NCI-H1092 (cell line): ENCODE results near the gene SPATA13.

Experiments
- DNase-seq: peaks from one replicate; lab custom pipeline; 2025; lab: John Stamatoyannopoulos, UW

The SPATA13 gene

DNA sequence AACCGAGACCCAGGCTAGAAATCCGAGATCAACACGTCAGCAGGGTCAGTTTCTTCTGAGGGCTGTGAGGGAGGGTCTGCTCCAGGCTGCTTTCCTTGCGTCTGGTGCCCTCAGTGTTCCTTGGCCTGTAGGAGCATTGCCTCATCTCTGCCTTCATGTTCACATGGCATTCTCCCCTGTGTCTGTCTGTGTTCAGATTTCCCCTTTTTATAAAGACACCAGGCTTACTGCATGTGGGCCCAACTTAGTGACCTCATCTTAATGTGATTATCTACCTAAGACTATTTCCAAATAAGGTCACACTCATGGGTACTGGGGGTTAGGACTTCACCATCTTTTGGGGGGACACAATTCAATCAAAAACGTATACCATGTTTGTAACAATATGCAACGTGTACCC, 91.6 kb downstream of the SPATA13 start:
- no peak for DNase-seq

DNA sequence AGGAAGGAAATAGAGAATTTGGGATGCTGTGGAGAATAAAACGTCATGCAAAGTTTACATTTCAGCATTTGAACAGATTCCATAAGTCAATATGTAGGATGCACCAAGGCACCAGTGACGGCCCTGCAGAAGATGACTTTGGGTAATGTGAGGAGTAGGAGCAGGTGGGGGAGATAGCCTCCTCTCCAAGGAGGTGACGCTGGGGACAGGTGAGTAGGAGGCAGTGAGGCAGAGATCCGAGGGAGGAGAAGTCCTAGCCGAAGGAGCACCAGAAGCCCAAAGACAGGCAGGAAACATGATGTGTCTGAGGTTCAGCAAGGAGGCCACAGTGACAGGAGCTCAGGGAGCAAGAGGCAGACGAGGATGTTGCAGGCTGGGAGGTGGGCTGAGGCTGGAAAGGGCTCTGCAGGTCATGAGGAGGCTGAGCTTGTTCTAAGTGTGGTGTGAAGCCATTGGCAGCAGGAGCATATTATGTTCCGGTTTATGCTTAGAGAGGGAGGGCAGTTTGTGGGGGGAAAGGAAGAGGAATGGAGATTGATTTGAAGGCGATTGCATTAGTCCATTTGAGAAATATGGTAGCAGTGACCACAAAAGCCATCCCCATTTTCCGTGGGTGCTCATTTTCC, 93.1 kb downstream of the SPATA13 start:
- no peak for DNase-seq

DNA sequence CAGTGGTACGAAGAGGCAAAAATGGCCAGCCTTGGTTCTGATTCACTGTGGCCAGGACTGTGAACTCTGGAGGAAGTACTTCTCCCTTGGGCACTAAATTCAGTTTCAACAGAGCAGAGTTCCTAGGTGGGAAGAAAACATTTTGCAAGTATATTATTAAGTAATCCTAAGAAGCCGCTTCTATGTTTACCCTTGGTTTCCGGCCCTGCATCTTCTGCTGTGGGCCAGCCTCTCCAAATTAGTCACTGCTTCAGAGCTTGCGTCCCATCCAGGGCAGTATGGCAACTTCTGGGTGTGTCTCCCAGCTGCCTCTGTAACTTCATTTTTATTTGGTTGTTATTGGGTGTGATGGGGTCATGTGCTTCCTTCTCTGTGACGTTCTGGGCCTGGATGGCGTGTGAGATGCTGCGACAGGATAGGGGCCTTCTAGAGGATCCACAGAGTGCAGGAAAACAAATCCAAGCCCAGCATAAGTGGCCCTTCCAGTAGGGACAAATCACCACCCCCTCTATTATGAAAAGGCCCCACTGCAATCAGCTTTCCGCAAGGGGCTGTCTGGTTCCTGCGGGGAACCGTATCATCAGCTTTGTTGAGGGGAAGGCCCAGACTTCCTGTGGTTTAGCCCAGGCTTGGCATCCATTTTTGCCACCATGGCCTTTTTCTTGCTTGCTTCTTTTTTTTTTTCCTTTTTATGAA, 93.8 kb downstream of the SPATA13 start:
- no peak for DNase-seq

DNA sequence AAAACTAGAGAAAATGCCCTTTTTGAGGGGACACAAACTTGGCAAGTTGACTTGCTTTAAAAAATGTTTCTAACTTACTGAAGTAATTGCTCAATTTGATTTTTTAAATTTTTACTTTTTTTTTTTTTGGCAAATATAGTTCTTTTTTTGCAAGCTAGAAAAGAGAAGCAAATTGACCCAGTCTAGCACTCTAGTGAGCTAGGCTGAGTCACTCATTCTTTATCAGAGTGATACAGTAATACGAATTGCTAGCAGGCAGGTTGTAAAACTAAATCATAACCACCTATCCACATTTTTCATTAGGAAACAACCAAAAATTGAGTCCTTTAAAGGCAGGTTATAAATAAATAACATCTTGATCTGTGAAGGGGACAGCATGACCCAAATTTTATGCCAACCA, 97.0 kb downstream of the SPATA13 start:
- DNase-seq: no peak

DNA sequence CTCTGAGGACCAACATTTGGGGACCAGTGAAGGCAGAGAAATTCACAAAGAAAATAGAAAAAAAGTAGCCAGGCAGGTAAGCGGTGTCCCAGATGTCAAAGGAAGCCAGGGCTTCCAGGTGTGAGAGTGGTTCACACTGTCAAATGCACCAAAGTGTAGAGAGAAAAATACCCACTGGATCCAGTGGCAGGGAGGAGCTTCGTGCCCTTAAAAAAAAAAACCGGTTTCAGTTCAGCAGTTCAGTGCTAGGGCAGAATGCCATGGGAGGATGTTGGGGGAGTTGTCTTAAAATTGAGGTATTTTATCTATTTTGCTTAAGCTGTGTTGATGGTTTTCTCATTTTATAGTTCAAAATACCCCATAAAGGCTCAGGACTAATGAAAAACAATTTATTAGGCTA, 101.0 kb downstream of the SPATA13 start:
- no peak for DNase-seq

DNA sequence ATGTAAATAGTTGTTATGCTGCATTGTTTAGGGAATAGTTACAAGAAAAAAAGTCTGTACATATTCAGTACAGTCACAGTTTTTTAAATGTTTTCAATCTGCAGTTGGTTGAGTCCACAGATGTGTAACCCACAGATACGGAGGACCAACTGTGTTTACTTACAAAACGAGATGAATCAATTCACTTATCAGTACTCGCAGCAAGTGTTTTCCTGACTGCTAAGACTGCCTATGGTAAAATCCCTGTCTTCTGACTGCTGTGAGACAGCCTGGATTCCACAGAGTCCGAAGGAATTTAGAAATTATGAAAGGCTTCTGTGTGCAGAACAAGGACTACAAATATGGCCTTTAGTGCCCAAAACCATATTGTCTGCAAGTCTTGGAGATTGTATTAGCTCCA, 103.1 kb downstream of the SPATA13 start:
- DNase-seq: no peak

DNA sequence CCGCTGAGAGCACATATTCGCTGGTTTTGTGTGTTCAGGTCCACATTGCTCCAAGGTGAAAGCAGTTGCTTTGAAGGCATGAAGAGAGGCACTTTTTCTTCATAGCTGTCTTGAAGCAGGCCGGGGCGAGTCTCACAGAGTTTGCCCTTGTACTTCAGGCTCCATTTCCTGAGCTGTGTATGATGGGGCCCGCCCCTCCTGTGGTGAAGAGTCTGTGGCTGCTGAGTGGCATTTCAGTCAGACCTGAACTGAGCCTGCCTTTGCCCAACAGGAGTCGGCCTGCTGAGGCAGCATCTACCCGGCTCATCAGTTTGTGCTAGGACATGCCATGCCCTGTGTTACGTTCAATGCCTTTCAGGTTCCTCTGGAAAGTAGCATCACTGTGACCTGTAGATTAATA, 104.5 kb downstream of the SPATA13 start:
- DNase-seq: no peak

DNA sequence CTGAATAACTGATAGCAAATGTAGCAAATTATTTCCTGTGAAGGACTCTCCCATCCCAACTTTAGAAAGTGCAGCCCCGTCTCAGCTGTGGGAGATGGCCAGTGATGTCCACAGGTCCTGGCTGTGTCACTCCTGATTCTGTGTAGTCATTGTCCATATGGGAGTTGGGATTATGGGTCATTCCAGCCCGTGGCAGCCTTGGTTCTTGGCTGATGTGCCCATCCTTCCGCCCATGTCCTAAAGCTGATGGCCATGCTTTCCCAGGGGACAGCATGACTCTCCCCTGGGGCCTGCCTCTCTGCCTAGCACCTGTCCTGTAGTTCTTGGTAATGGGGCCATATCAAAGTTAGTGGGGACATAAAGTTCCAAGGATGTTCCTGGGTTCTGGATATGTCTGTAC, 104.9 kb downstream of the SPATA13 start:
- DNase-seq: no peak

DNA sequence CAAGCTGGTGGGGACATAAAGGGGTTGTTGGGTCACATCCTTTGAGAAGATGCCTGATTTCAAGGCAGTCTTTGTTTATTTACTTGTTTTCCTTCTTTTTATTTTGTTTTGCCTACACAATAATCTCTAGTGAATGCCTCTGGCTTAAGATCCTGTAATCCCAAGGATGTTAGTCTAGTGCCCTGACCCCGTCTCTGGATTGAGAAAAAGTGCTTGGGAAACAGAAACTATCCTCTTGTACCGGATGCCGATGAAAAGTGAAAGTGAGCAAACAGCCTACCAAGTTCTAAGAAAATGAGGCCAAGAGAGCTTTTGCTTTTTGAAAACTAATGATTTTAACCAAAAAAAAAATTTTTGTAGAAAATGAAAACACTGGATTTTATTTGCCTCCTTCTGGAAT, 106.8 kb downstream of the SPATA13 start:
- DNase-seq: no peak

DNA sequence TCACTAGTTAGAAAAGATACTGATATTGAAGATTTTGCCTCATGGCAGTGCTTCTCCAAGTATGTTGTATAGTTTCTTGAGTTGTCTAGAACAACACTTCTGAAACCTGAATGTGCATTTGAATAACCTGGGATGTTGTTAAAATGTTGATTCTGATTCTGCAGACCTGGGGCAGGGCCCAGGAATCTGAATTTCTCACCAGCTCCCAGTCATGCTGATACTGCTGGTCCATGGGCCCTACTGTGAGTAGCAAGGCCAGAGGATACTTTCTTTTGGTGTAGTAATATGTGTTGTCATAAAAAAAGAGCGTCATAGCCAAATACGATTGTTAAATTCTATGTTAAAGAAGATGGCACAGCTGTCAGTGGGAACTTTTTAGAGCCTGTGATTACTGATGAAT, 107.3 kb downstream of the SPATA13 start:
- DNase-seq: no peak

DNA sequence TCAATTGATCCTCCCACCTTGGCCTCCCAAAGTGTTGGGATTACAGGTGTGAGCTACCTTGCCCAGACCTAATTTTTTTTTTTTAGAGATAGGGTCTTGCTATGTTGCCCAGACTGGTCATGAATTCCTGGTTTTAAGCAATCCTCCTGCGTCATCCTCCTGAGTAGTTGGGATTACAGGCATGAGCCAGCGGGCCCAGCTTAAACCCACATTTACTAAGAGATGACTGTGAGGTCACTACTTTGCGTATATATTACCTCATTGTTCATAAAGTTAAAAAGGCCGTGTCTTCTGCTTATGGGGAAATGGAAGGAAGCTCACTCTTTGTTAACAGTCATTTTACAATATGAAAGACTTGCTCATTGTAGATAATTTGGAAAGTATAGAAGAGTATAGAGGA, 109.3 kb downstream of the SPATA13 start:
- no peak for DNase-seq

DNA sequence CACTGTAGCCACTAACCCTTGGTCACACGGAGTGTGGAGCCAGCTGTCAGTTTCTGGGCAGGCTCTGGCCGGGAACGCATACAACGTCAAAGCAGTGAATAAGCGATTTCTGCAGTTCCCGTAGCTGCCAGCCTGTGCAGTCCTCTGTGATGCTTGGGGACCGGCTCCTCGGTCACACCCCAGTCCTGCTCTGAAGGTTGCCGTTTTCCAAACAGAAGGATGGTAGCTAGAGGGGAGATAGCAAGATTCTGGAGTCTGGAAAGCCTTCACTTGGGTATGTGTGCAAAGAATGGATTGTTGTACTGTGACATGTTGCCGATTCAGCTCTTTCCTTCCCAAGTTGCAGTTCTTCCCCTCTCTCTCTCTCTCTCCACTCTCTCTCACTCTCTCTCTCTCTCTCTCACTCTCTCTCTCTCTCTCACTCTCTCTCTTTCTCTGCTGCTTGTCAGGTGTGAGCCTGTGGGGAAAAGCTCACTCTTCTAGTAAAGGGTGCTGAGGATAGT, 110.2 kb downstream of the SPATA13 start:
- no peak for DNase-seq

DNA sequence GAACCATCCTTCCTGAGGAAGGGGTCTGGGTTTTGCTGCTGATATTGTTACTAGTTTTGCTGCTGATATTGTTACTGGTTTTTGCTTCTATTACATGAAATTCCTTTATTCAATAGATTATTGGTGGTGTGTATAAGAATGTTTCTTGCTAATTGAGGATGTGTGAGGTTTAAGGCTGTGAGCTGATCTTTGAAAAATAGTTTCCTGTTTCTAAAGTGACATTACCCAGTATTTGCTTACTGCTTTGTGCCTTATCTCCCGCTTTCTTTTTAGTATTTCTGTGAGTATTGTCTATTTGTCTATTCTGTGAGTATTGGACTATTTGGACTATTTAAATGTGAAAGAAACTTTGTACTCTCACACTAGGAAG, 110.7 kb downstream of the SPATA13 start:
- DNase-seq: no peak

DNA sequence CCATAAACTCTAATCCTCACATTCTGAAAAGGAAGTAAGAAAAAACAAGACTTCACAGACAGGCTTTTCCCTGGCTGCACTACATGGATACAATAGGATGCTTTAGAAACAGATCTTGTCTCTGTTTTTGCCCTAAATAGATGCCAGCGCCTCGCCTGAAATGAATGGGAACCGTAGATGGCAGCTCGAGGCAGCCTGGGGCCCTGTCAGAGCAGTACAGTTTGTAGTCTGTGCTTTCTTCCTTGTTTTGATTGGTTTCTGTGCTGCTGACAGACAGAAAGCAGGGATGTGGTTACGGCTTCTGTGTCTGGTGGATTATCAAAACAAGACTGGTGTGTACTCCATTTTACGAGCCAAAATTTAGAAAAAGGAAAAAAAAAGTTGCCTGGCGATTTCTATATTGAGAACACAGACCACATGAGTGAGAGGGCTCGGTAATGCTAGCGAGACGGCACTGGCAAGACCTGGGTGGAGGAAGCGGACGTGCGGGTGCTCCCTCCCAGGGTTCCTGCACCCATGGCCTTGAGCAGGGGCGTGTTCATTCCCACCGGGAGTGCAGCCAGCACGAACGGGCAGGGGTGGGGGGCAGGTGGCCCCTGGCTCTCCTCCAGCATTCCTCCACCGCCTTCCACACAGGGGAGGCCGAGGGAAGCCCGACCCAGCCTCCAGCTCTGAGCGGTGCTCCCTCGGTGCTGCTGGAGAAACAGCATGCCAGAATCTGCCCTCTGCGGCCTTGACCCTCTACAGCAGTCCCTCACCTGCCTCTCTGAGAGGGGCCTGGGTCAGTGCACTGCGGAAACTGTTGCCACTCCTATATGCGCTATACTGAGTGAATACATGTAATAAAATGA, 111.3 kb downstream of the SPATA13 start:
- DNase-seq: no peak

DNA sequence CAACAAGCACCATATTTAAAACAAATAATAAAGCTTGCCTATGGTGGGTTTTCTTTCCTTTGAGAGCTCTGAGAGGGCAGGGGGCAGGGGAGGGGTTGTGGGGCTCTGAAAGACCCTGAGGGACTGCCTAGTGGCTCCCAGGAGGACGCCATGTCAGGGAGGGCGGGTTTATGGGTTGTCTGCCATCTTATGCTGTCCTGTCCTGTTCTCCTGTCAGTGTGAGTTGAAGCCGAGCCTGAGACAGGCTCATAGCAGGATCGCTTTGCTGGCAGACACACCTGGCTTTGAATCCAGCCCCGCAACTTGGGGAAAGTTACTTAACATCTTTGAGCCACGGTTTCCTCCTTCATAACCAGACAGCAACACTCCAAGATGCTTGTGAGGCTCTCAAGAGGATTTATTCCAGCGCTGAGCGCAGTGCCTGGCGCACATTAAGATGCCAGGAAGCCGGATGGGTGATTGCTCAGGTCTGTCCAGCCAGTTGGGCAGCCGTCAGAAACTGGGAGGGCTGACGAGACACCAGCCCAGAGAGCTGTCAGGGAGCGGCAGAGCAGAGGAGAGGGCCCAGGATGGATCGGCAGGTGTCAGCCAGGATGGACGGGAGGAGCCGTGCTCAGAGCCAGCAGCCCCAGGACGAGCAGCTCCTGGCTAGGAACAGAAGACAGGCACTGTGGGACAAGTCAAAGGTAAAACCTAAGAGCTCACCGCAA, 112.1 kb downstream of the SPATA13 start:
- no peak for DNase-seq

DNA sequence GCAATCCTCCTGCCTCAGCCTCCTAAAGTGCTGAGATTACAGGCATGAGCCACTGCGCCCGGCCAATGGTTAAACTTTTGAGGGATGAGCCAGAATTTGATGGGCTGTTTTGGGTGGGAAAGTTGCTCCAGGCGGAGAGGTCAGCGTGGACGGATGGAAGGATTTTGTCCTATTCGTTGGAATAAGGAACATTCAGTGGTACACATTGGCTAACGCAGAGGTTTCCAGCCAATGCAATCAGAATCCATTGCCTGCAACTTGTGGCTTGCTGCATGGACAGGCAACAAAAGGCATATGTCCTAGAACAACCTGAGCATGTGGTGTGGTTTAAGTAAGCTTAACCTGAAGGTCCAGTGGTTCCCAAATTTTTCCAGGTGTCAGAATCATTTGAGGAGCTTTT, 113.4 kb downstream of the SPATA13 start:
- no peak for DNase-seq

DNA sequence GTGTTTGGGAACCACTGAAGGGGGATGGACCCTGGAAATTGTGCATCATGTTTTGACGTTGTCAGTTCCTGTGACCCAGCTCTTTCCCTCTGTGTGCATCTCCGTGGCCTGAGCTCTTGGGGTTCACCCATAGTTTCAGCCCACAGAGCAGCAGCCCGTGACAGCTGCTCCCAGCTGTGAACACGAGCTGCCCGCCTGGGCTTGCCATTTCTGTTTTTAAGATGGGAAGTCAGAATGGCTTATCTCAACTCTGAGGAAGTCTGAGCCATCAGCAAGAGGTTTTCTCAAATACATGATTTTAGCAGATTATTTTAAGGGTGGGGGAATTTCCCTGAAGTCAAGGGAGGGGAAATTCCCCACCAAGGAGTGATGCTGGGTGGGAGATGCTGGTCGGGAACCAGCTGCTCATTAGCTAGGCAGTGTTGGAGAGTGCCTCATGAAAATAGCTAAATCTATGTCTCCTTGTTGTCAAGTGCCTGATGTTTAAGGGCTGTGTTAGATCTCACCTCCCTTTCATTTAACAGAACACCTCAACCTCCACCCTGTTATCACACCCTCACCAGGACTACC, 114.0 kb downstream of the SPATA13 start:
- no peak for DNase-seq

DNA sequence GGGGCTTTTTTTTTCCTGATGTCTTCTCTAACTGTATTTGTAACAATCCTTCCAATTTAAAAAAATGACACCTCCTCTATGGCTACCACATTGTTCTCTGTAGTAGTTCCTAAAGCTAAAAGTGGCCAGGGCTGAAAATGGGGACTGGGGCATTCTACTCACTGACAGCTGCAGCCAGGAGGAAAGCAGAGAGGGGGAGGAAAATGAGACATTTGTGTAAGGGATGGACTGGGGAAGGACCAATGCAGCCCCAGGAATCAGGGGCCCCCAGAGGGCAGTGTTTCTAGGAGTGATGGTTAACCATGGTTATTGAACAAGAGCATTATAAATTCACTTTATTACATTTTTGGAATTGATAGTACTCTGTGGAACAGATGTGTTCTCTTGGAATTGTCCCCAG, 114.5 kb downstream of the SPATA13 start:
- no peak for DNase-seq

DNA sequence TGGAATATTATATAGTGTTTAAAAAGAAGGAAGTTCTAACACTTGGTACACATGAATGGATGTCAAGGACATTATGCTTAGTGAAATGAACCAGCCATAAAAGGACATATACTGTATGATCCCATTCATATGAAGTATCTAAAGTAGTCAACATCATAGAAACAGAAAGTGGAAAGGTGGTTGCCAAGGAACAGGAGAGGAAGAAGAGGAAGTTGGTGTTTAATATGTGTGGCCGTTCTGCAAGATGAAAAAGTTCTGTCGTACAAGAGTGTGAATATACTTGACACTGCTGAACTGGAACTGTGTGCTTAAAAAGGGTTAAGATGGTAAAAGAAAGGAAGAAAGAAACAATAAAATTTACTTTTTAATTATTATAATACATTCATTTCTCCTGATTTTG, 115.8 kb downstream of the SPATA13 start:
- no peak for DNase-seq

DNA sequence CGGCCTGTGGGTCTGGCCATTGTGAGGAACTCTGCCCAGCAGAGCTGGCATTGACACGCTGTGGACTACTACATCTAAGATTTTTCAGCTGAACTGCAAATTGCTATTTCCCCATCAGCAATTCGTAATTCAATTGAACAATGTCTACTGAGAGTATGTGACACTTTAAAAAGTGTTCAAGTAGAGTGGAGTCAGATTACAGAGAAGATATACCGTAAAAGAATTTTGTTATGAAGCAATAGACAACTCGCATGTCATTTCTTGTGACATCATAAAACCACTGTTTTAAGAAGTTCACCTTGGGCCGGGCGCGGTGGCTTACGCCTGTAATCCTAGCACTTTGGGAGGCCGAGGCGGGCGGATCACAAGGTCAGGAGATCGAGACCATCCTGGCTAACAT, 116.3 kb downstream of the SPATA13 start:
- DNase-seq: no peak

DNA sequence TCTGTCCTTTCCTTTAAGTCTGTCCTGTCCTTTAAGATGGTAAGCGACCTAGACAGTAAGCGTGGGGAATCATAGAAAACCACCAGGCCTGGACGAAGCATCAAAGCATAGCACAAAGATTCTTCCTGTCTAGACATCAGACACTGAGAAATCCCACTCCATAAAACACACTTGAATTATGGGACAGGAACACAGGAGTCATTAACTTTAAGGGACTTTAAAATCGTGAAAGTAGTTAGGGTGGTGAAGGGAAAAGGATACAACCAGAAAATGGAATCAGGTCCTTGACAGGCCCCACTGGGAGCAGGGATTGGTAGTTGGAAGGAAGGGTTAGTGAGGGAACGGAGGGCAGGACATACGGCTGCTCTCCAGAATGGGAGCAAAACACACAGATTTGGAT, 117.2 kb downstream of the SPATA13 start:
- DNase-seq: no peak
